ENCODE measurements around the gene KRTAP10-6.

- TF ChIP-seq POLR2A (IDR thresholded peaks at IDR 0.05; ENCODE audit: extremely low read depth, insufficient read length) (no peak), CTCF (IDR thresholded peaks at IDR 0.05; ENCODE audit: low read depth, low read length) (no peak), MAX (IDR thresholded peaks at IDR 0.05; ENCODE audit: low read depth, low read length) (no peak)
These were observed 49.6 kb downstream of the KRTAP10-6 start for GRCh38 chr21:44542716-44543115.

All from NB4 (cell line).